Keratinocyte (primary cell): ENCODE measurements around the gene VPREB1. TPM values are rescaled to one million over a fixed set of nuclear protein-coding genes. Genes with fewer than 3 reads are reported as not detected.

Experiments used
- DNase-seq: peaks from one replicate; pipeline ENCODE4 v3.0.0-alpha.2; 2011; ENCODE audit warnings: low read depth, missing footprints, low spot score
- FAIRE-seq: peaks from 2 replicates; lab custom pipeline; 2011; peaks lifted over from hg19 to GRCh38; lab: Jason Lieb, UNC
- H2AFZ ChIP-seq: 2 replicates; pipeline ENCODE4 v1.6.0; 2012; ENCODE audit warnings: low read length, control low read depth, inconsistent platforms; ENCODE audit not compliant: control insufficient read depth
- H3K27ac ChIP-seq: 2 replicates; pipeline ENCODE4 v1.5.1; 2011; ENCODE audit warnings: low read length; ENCODE audit not compliant: control insufficient read depth, insufficient read depth
- H3K27me3 ChIP-seq: 3 replicates; pipeline ENCODE4 v1.6.0; 2011; ENCODE audit warnings: low read length; ENCODE audit not compliant: control insufficient read depth, insufficient read depth; ENCODE audit errors: extremely low read depth
- H3K36me3 ChIP-seq, 2 experiments: 2 replicates in 1 of 2; 3 replicates in 1 of 2; pipeline ENCODE4 v1.5.1; 2011; ENCODE audit warnings: low read length in 2 of 2, mild to moderate bottlenecking in 1 of 2; ENCODE audit not compliant: control insufficient read depth in 2 of 2, insufficient read depth in 2 of 2; ENCODE audit errors: extremely low read depth in 1 of 2
- H3K4me1 ChIP-seq: 3 replicates; pipeline ENCODE4 v1.5.1; 2011; ENCODE audit warnings: low read length; ENCODE audit not compliant: control insufficient read depth, insufficient read depth; ENCODE audit errors: extremely low read depth
- H3K4me2 ChIP-seq: 3 replicates; pipeline ENCODE4 v1.6.0; 2011; ENCODE audit warnings: low read depth, low read length; ENCODE audit not compliant: control insufficient read depth, insufficient read depth; ENCODE audit errors: extremely low read depth
- H3K4me3 ChIP-seq, 3 experiments: fragments of 200-600 bp in 1 of 3; sonication (generic) in 1 of 3; 2 replicates in 2 of 3; 3 replicates in 1 of 3; pipeline ENCODE4 v1.5.1; 2011 to 2016; ENCODE audit warnings: low read length in 3 of 3, mild to moderate bottlenecking in 3 of 3, control low read depth in 2 of 3, inconsistent platforms in 1 of 3, low read depth in 1 of 3, mixed read lengths in 1 of 3, mixed run types in 1 of 3, moderate library complexity in 1 of 3; ENCODE audit not compliant: control insufficient read depth in 2 of 3, insufficient read depth in 2 of 3; ENCODE audit errors: extremely low read depth in 1 of 3
- H3K79me2 ChIP-seq: 2 replicates; pipeline ENCODE4 v1.6.0; 2012; ENCODE audit warnings: low read length; ENCODE audit not compliant: control insufficient read depth, insufficient read depth
- H3K9ac ChIP-seq: 3 replicates; pipeline ENCODE4 v1.6.0; 2011; ENCODE audit warnings: low read length; ENCODE audit not compliant: control insufficient read depth, insufficient read depth; ENCODE audit errors: extremely low read depth
- H3K9me1 ChIP-seq: 3 replicates; pipeline ENCODE4 v1.6.0; 2011; ENCODE audit warnings: low read length; ENCODE audit not compliant: control insufficient read depth, insufficient read depth; ENCODE audit errors: extremely low read depth
- H3K9me3 ChIP-seq: 2 replicates; pipeline ENCODE4 v1.5.1; 2012; ENCODE audit warnings: low read depth, low read length; ENCODE audit not compliant: control insufficient read depth
- H4K20me1 ChIP-seq: 3 replicates; pipeline ENCODE4 v1.6.0; 2011; ENCODE audit warnings: low read length; ENCODE audit not compliant: control insufficient read depth, insufficient read depth; ENCODE audit errors: extremely low read depth
- EZH2 ChIP-seq: IDR thresholded peaks from one replicate; pipeline ENCODE4 v1.6.1; 2012; ENCODE audit warnings: inconsistent platforms, mild to moderate bottlenecking, low read length, moderate library complexity
- dilution Hi-C: fragments of 300-500 bp; cut with MboI; formaldehyde crosslinking; loops from one replicate; pipeline ENCODE4 v1.7.0; 2020; ENCODE audit warnings: low sequenced_read_pairs; ENCODE audit not compliant: extremely low pct_ligation_motif_present
- polyA plus RNA-seq, 5 experiments: library from polyadenylated mRNA; depleted of rRNA in 3 of 5; stranded (reverse) in 3 of 5; stranded (forward) in 1 of 5; unstranded in 1 of 5; fragments of >200 nt; gene quantifications; 1 replicate in 1 of 5; 2 replicates in 3 of 5; 3 replicates in 1 of 5; pipeline versions ENCODE4 v1.2.1 to v1.2.3, GENCODE V29; 2011 to 2012; ENCODE audit warnings: missing spikeins in 2 of 5, low read depth in 1 of 5, low replicate concordance in 1 of 5
- TF ChIP-seq, protein P1 (sequence below), 3 experiments: IDR thresholded peaks in 1 of 3; conservative IDR thresholded peaks in 1 of 3; optimal IDR thresholded peaks in 1 of 3; 2 replicates in 2 of 3; 3 replicates in 1 of 3; pipeline versions ENCODE3 to v1.5.1; 2011; ENCODE audit warnings: low read length in 3 of 3, mild to moderate bottlenecking in 3 of 3, moderate library complexity in 2 of 3, control low read depth in 1 of 3, inconsistent platforms in 1 of 3; ENCODE audit not compliant: insufficient read depth in 2 of 3; ENCODE audit errors: extremely low read depth in 1 of 3

Gene VPREB1
- polyA plus RNA-seq, 1 donor (not counting 4 experiments of a cell fraction or from before 2014, with no cell fraction given): not detected

DNA sequence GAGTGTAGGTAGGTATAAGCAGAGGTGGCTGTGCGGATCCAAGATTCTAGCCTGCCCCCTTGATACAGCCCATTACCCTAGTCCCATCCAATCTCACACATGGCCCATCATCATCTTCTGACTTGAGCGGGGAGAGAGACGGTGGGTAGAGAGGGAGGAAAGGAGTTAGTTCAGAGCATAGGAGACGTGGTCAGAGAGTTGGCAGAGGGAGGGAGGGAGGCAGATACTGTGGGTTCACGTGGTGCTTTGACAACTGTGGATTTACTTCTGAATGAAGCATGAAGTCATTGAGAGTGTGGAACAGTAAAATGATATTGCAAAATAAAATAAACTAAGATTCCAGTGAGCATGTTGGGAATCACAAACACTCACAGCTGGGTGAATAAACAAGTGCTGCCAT lies 31.4 kb upstream of the VPREB1 start:
- Histone ChIP-seq H3K4me3 (no peak overlapping the region), H3K79me2 (no peaks in the 10 kb centered on the region), H4K20me1 (no peaks in the 10 kb centered on the region), H2AFZ (no peak overlapping the region), H3K9me1 (no peaks in the 10 kb centered on the region), H3K4me2 (no peak overlapping the region), H3K4me1 (peaks cover 23% of the 10 kb centered on the region), H3K36me3 (no peaks in the 10 kb centered on the region), H3K9me3 (no peaks in the 10 kb centered on the region), H3K27me3 (no peaks in the 10 kb centered on the region), H3K9ac (no peak overlapping the region), H3K27ac (no peak overlapping the region)
- TF ChIP-seq, protein P1, sequence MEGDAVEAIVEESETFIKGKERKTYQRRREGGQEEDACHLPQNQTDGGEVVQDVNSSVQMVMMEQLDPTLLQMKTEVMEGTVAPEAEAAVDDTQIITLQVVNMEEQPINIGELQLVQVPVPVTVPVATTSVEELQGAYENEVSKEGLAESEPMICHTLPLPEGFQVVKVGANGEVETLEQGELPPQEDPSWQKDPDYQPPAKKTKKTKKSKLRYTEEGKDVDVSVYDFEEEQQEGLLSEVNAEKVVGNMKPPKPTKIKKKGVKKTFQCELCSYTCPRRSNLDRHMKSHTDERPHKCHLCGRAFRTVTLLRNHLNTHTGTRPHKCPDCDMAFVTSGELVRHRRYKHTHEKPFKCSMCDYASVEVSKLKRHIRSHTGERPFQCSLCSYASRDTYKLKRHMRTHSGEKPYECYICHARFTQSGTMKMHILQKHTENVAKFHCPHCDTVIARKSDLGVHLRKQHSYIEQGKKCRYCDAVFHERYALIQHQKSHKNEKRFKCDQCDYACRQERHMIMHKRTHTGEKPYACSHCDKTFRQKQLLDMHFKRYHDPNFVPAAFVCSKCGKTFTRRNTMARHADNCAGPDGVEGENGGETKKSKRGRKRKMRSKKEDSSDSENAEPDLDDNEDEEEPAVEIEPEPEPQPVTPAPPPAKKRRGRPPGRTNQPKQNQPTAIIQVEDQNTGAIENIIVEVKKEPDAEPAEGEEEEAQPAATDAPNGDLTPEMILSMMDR (optimal IDR thresholded peaks at IDR 0.05 in 1 of 3, IDR thresholded peaks at IDR 0.05 in 1 of 3, conservative IDR thresholded peaks at IDR 0.05 in 1 of 3; ENCODE audit: extremely low read depth in 1 of 3, insufficient read depth in 2 of 3, low read length in 3 of 3): no peak
- no peak for TF ChIP-seq EZH2
- no peak for DNase-seq
- FAIRE-seq: no peak
- dilution Hi-C loops: no loop called here

DNA sequence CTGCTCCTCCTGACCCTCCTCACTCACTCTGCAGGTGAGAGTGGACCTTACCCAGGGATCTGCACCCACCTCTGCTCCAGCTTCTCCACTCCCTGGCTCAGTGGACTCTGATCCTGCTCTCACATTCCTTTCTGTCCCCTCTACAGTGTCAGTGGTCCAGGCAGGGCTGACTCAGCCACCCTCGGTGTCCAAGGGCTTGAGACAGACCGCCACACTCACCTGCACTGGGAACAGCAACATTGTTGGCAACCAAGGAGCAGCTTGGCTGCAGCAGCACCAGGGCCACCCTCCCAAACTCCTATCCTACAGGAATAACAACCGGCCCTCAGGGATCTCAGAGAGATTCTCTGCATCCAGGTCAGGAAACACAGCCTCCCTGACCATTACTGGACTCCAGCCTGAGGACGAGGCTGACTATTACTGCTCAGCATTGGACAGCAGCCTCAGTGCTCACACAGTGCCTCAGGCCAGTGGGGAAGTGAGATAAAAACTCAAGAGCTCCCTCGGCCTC lies 29.7 kb upstream of the VPREB1 start:
- H3K4me1 ChIP-seq: peaks cover 11% of the 10 kb centered on the region
- dilution Hi-C loops: no loop called here
- no peak overlapping the region for H3K9ac ChIP-seq
- H3K4me2 ChIP-seq: no peak overlapping the region
- no peak for DNase-seq
- H3K27ac ChIP-seq: no peak overlapping the region
- H2AFZ ChIP-seq: no peak overlapping the region
- no peaks in the 10 kb centered on the region for H3K9me1 ChIP-seq
- no peak for TF ChIP-seq EZH2
- TF ChIP-seq, protein P1 (optimal IDR thresholded peaks at IDR 0.05 in 1 of 3, IDR thresholded peaks at IDR 0.05 in 1 of 3, conservative IDR thresholded peaks at IDR 0.05 in 1 of 3; ENCODE audit: extremely low read depth in 1 of 3, insufficient read depth in 2 of 3, low read length in 3 of 3): no peak
- no peaks in the 10 kb centered on the region for H4K20me1 ChIP-seq
- H3K9me3 ChIP-seq: no peaks in the 10 kb centered on the region
- H3K36me3 ChIP-seq: no peaks in the 10 kb centered on the region
- H3K79me2 ChIP-seq: no peaks in the 10 kb centered on the region
- no peak overlapping the region for H3K4me3 ChIP-seq
- no peak for FAIRE-seq
- no peaks in the 10 kb centered on the region for H3K27me3 ChIP-seq
